ENCODE data around the gene CRNKL1.

GRCh38 chr20:20002101-20002998, 49.9 kb downstream of the CRNKL1 start:
- no peak for TF ChIP-seq CTCF (conservative IDR thresholded peaks at IDR 0.05; ENCODE audit: low read length)
- TF ChIP-seq EZH2phosphoT487 (IDR thresholded peaks at IDR 0.05; ENCODE audit: borderline replicate concordance, low read depth, low read length): no peak
